NT2/D1 (cell line): ENCODE data around the gene WNK2.

Experiments used
- SUZ12 ChIP-seq: IDR thresholded peaks from 2 replicates; pipeline ENCODE4 v1.6.1; 2011; ENCODE audit not compliant: insufficient read length, insufficient read depth; ENCODE audit errors: extremely low read depth
- YY1 ChIP-seq: IDR thresholded peaks from 2 replicates; pipeline ENCODE4 v1.6.1; 2011; ENCODE audit not compliant: insufficient read length, insufficient read depth
- ZNF274 ChIP-seq: IDR thresholded peaks from 2 replicates; pipeline ENCODE4 v1.6.1; 2011; ENCODE audit warnings: mild to moderate bottlenecking, low read depth, low read length

DNA sequence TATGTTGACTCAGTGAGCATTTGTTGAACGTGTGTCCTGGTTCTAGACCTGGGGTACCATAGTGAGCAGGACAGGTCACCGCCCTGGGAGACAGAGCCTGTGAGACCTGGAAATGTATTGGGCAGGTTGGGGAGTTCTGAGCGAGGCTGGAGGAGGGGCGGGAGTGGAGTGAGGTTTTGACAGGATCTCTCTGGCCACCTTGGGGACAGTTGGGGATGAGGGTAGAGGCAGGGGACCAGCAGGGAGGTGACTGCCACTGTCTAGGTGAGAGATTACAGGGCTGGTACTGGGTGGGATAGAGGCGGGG is 7.4 kb downstream of the WNK2 start:
- TF ChIP-seq YY1 = no peak
- no peak for TF ChIP-seq ZNF274
- TF ChIP-seq SUZ12 = no peak
